SK-N-SH (cell line): Measurements from ENCODE around the gene GPR55.

Source experiments
- EP300 ChIP-seq, 2 experiments: IDR thresholded peaks; 2 replicates each; pipeline versions ENCODE4 v1.4.0 to v1.6.1; 2012; ENCODE audit warnings: borderline replicate concordance in 1 of 2, low read depth in 1 of 2, low read length in 1 of 2
- EZH2phosphoT487 ChIP-seq: fragments of 200-600 bp; sonication (generic); IDR thresholded peaks from 2 replicates; pipeline ENCODE4 v1.6.1; 2017; ENCODE audit warnings: low read depth, mixed run types, mild to moderate bottlenecking, antibody characterized with exemption, moderate library complexity, borderline replicate concordance
- MEF2A ChIP-seq: IDR thresholded peaks from 2 replicates; pipeline ENCODE4 v1.4.0; 2012; ENCODE audit warnings: low read depth, borderline replicate concordance
- NFIC ChIP-seq: IDR thresholded peaks from 2 replicates; pipeline ENCODE4 v1.4.0; 2012; ENCODE audit warnings: borderline replicate concordance
- POLR2AphosphoS5 ChIP-seq: IDR thresholded peaks from 2 replicates; pipeline ENCODE4 v1.6.1; 2012; ENCODE audit warnings: low read depth, low read length
- RAD21 ChIP-seq: IDR thresholded peaks from 2 replicates; pipeline ENCODE4 v1.6.1; 2012; ENCODE audit warnings: mild to moderate bottlenecking, low read length
- RFX5 ChIP-seq: IDR thresholded peaks from 2 replicates; pipeline ENCODE4 v1.6.1; 2012; ENCODE audit warnings: mild to moderate bottlenecking, improper control_type of control experiment, low read length
- YY1 ChIP-seq: IDR thresholded peaks from 2 replicates; pipeline ENCODE4 v1.4.0; 2012; ENCODE audit warnings: low read depth, mild to moderate bottlenecking
- TF ChIP-seq, protein P1 (sequence below): fragments of 200-600 bp; sonication (generic); IDR thresholded peaks from 2 replicates; pipeline ENCODE4 v1.6.1; 2017; ENCODE audit warnings: antibody characterized with exemption, mild to moderate bottlenecking, moderate library complexity
- TF ChIP-seq, protein P2 (sequence below): IDR thresholded peaks from 2 replicates; pipeline ENCODE4 v1.4.0; 2012; ENCODE audit warnings: low read depth
- TF ChIP-seq, protein P3 (sequence below): fragments of 150-350 bp; IDR thresholded peaks from 2 replicates; pipeline ENCODE4 v1.6.1; 2017; ENCODE audit warnings: antibody characterized with exemption, low read length, low read depth, borderline replicate concordance
- TF ChIP-seq, protein P4 (sequence below): IDR thresholded peaks from 2 replicates; pipeline ENCODE4 v1.6.1; 2012; ENCODE audit warnings: mild to moderate bottlenecking, low read depth, low read length, moderate library complexity

DNA sequence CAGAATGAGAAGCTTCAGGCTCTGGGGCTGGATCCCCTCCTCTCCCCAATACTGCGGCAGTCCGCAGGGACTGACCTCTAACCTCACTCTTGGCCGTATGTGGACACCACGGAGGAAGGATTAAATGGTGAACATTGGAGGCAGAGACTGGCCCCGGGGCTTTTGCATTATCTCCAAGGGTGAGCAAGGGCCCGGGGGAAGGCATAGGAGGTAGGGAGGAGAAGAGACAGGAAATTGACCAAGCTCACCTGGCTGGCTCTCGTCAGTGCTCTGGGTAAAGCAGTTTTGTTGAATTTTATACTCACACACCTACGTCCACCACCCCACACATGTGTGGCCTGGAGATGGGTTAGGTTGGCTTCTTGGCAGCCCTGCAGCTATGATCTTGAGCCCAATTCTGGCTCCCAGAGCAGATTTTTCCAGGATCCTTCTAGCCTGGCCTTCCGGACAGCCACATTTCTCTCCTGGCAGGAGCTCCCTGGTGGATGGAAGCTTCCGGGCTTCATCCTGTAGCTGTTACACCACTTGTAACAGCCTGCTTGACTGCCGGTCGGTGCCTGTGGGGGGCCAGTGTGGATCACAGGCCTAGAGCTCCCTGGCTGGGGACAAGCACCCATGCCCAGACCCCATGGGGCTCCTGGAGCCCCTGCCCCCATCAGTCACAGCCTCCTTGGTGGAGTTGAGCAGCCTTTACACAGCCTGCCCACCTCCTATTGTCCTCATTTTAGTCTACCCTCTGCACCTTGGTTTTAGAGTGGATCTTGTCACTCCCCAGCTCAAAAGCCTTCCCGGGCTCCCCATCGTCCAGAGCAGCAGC, 52.7 kb downstream of the GPR55 start:
- TF ChIP-seq, protein P1, sequence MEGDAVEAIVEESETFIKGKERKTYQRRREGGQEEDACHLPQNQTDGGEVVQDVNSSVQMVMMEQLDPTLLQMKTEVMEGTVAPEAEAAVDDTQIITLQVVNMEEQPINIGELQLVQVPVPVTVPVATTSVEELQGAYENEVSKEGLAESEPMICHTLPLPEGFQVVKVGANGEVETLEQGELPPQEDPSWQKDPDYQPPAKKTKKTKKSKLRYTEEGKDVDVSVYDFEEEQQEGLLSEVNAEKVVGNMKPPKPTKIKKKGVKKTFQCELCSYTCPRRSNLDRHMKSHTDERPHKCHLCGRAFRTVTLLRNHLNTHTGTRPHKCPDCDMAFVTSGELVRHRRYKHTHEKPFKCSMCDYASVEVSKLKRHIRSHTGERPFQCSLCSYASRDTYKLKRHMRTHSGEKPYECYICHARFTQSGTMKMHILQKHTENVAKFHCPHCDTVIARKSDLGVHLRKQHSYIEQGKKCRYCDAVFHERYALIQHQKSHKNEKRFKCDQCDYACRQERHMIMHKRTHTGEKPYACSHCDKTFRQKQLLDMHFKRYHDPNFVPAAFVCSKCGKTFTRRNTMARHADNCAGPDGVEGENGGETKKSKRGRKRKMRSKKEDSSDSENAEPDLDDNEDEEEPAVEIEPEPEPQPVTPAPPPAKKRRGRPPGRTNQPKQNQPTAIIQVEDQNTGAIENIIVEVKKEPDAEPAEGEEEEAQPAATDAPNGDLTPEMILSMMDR: no peak
- TF ChIP-seq, protein P2, sequence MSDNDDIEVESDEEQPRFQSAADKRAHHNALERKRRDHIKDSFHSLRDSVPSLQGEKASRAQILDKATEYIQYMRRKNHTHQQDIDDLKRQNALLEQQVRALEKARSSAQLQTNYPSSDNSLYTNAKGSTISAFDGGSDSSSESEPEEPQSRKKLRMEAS: no peak
- TF ChIP-seq EP300 (IDR thresholded peaks at IDR 0.05; ENCODE audit: borderline replicate concordance in 1 of 2, low read depth in 1 of 2, low read length in 1 of 2) (no peak), MEF2A (no peak), RFX5 (no peak), EZH2phosphoT487 (no peak), POLR2AphosphoS5 (no peak), NFIC (no peak), RAD21 (no peak), YY1 (no peak)
- TF ChIP-seq, protein P3, sequence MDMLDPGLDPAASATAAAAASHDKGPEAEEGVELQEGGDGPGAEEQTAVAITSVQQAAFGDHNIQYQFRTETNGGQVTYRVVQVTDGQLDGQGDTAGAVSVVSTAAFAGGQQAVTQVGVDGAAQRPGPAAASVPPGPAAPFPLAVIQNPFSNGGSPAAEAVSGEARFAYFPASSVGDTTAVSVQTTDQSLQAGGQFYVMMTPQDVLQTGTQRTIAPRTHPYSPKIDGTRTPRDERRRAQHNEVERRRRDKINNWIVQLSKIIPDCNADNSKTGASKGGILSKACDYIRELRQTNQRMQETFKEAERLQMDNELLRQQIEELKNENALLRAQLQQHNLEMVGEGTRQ: no peak
- TF ChIP-seq, protein P4, sequence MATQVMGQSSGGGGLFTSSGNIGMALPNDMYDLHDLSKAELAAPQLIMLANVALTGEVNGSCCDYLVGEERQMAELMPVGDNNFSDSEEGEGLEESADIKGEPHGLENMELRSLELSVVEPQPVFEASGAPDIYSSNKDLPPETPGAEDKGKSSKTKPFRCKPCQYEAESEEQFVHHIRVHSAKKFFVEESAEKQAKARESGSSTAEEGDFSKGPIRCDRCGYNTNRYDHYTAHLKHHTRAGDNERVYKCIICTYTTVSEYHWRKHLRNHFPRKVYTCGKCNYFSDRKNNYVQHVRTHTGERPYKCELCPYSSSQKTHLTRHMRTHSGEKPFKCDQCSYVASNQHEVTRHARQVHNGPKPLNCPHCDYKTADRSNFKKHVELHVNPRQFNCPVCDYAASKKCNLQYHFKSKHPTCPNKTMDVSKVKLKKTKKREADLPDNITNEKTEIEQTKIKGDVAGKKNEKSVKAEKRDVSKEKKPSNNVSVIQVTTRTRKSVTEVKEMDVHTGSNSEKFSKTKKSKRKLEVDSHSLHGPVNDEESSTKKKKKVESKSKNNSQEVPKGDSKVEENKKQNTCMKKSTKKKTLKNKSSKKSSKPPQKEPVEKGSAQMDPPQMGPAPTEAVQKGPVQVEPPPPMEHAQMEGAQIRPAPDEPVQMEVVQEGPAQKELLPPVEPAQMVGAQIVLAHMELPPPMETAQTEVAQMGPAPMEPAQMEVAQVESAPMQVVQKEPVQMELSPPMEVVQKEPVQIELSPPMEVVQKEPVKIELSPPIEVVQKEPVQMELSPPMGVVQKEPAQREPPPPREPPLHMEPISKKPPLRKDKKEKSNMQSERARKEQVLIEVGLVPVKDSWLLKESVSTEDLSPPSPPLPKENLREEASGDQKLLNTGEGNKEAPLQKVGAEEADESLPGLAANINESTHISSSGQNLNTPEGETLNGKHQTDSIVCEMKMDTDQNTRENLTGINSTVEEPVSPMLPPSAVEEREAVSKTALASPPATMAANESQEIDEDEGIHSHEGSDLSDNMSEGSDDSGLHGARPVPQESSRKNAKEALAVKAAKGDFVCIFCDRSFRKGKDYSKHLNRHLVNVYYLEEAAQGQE: no peak
